Stimulated activated CD4-positive, alpha-beta T cell treated with anti-CD3 and anti-CD28 coated beads, Interleukin-1b, Interleukin-23, amount 100 ng/mL, for 24 hours (primary cell): ENCODE data around the gene RAPGEF4.
A peak's percentile ranks its signal among the peaks of the same experiment; 100 is the strongest.

ENCODE experiments used
- DNase-seq, 4 experiments: peaks; one replicate each; pipeline ENCODE4 v3.0.0-alpha.2; 2020; ENCODE audit warnings: low read depth in 4 of 4, low spot score in 1 of 4

The RAPGEF4 gene

GRCh38 chr2:172856606-172857005 is 121.0 kb downstream of the RAPGEF4 start:
- DNase-seq: no peak

DNA sequence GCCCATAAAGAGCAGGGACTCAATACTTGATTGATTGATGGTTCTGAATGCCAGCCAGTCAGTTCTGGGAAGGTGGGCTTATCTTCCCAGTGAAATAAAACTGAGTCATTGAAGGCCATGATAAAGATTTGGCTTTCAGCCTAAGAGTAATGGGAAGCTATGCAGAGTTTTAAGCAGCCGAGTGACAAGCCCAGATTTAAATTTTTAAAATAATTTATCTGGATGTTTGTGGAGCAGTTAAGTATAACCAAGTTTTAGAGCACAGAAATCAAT is 122.8 kb downstream of the RAPGEF4 start:
- no peak for DNase-seq

DNA sequence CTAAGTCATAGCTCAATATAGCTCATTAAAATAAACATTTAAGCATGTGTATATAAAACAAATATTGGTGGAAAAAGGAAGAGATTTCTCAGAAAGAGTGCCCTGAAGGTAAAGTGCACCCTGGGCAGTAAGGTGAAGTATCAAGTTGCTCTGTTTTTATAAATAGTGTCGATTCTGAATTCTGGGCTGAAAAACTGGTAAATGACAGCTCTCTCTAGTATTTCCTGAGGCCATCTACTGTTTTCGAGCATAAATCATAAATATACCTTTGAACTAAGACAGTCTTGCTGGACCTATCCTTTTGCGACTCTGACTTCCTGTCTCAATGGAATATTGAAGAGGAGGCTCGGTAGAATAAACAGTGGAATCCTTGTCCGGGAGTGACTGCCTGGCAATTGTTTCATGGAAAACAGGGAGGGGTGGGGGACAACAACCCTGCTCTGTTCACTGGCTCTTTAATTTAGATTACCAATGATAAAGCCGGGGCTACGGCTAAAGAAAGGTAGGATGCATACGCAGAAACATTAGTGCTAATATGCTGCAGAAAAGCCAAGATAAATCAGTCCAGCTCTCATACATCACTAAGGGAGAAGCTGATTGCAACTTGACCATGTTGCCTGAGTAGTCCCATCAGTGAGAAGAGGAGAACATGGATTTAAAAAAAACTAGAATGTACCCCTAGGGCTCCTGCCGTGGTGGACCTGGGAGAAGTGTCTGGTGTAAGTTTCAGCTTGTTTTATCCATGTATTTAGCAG is 124.1 kb downstream of the RAPGEF4 start:
- DNase-seq: no peak

GRCh38 chr2:172860336-172860707 is 124.7 kb downstream of the RAPGEF4 start:
- DNase-seq: no peak

GRCh38 chr2:172861098-172861497 is 125.5 kb downstream of the RAPGEF4 start:
- no peak for DNase-seq

DNA sequence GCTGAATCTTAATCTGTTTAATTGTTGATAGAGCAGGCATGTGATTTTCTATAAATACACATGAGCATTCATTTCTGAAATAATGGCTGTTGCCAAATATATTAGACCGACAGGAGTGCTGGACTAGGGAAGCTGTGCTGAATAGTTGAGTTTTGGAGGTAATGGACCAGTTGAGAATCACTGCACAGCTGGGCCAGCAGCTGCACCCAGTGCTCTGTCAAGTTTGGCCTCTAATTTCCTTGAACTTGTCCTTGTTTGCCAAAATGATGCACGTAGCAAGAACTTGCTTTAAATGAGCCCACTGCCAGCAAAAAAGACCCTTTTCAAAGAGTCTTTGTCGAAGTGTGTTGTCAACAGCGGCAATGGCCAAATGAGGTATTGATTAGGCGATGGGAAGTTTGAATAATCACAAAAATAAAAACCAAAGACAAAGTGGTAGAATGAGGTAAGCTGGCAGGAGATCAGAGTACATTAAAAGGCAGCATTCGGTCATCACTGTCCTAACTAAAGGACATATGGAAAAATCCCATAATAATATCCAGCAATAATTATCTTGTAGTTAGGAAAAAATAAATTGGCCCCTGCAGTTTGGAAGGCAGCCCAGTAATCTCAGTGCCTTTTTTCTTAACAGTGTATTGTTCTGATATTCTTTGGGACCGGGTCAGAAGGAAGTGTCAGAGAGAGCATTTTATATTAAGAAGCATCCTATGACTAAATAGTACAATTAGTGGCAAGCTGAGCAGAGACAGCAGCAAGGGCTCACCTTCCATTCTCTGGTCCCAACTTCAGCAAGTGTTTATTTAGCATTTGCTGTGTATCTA is 126.2 kb downstream of the RAPGEF4 start:
- DNase-seq: no peak

- DNase-seq: no peak
Measured at GRCh38 chr2:172863341-172863740, 127.7 kb downstream of the RAPGEF4 start.

DNA sequence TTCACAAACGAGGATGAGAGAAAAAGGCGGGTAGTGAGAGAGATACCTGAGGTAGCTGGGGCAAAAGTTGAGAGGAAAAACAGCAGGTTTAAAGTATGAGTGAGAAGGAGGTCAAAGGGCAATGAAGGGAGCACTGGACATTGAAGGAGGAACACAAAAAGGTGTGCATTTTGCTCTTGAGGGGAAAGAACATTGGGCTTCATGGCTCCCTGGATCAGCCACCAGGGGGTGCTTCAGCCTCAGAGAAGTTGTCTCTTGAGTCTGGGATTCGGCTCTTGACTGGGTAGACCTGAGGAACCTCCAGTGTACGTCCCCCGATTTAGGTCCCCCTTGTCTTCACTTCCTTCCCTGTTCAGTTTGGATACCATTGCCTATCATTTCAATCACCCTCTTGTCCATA is 128.5 kb downstream of the RAPGEF4 start:
- DNase-seq: peak in 2 of 4 experiments; percentile 13 to 21

DNA sequence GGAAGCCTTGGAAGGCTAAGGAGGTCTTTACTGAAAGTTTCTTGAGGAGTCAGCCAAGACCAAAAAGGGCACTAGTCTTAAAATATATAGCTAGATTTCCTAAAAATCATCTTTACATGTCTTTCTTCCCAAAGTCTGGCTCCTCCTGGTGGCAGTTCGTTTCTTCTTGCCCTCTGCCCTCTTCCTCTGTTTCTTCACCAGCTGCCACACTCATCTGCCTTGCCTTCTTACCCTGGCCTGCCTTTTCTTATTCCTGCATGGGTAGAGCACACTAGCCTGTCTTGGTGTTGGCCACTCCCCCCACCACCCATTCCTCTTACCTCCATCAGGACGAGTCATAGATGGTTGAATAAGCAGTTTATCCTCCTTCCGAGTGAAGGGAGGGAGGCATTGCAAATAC is 129.8 kb downstream of the RAPGEF4 start:
- DNase-seq: no peak

- DNase-seq: no peak
Measured at GRCh38 chr2:172869861-172870260, 134.2 kb downstream of the RAPGEF4 start.

DNA sequence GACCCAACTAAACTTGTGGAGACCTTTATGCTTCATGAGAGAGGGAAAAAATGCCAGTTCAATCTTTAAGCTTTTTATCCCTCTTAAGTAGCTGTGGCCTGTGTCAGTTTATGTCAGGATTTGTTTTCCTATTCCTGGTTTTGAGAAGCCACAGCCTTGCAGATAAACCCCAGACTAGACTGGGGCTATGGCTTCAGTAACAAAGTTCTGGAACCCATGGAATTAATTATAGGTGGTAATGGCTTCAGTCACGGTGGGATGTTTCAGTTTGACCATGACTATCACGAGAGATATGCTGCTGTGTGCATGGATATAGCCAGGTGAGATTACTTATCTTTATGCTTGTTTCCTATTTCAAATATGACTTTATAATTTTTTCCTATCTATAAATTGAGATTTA is 134.8 kb downstream of the RAPGEF4 start:
- DNase-seq: no peak

DNA sequence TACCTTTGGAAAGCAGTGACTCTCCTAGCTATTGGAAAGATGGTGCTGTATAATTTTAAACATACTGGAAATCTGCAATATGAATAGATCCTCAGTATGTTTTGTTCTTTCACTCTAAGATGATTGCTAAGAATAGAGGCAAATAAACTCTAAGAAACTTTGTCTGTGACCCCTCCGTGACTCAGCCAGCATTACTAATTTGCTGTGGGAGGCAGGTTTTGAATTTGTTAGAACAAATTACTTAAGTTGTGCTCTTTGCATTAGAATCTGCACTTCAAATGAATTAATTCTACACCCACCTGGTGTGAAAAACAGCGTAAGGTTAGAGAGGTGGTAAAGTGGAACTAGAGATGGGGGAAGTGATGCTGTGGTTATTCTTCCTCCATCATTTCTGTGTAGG is 142.2 kb downstream of the RAPGEF4 start:
- no peak for DNase-seq

- DNase-seq: no peak
Measured at GRCh38 chr2:172878260-172878659, 142.6 kb downstream of the RAPGEF4 start.

GRCh38 chr2:172884336-172884735 is 148.7 kb downstream of the RAPGEF4 start:
- no peak for DNase-seq

DNA sequence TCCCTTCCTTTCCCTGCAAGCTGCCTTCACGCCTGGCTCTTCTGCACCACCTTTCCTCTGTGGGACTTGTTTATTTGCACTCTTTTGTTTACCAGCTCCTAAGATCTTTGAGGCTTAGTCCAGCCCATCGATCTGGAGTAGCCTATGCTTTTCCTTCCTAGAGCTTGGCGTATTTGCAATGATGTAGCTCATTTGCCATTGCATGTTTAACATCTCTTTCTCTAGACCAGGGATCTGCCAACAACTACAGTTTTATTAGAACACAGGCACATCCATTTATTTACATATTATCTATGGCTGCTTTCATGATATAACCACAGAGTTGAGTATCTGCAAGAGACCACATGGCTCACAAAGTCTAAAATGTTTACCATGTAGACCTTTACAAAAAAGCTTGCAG is 150.4 kb downstream of the RAPGEF4 start:
- DNase-seq: no peak

GRCh38 chr2:172887280-172887679 is 151.6 kb downstream of the RAPGEF4 start:
- no peak for DNase-seq

- DNase-seq: no peak
Measured at GRCh38 chr2:172888714-172889669, 153.3 kb downstream of the RAPGEF4 start.

GRCh38 chr2:172889768-172890430 is 154.3 kb downstream of the RAPGEF4 start:
- DNase-seq: no peak

DNA sequence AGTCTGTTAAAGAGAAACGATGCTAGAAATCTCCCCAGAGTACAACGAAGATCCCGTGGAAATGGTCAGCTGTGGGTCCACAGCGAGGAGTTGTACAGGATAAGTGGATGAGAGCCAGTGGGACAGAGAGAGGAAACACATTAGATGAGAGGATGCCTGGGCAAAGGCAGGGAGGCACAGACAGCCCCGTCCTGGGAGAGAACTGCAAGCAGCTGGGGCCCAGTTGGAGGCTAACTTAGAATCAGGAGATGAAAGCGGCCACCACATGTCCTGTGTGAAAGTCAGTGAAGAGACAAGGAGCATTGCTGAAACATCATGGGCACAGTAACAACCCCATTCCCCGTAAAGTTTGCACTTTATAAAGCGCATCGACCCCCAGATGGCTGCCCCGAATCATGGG is 157.5 kb downstream of the RAPGEF4 start:
- DNase-seq: no peak

DNA sequence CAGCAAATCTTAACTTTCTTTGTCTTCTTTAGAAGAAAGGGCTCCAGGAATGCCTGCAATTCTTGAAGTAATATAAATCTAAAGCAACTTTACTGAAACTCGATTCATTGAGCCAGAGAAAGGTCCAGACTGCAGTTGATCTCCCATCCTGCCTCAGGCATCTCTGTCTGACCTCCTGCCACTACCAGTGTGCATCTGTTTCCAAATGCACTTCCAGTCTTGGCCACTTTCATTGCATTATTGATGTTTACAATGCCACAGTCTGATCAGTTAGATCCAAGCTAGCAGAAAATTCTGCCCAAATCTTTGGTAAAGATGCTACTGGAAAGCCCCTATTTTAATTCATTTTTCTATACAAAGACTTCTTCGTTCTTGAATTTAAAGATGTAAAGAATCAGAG is 158.0 kb downstream of the RAPGEF4 start:
- no peak for DNase-seq

- no peak for DNase-seq
Measured at GRCh38 chr2:172894689-172895387, 159.2 kb downstream of the RAPGEF4 start.
